CD4-positive, CD25-positive, alpha-beta regulatory T cell (primary cell): ENCODE measurements around the gene KLRC2. TPM values are rescaled to one million over a fixed set of nuclear protein-coding genes. Genes with fewer than 3 reads are reported as not detected.
"Not testable (repeated sequence)": the region's sequence is repeated elsewhere in the genome, so short reads cannot be mapped to it uniquely, and the experiment has no call there.

Experiments used
- ATAC-seq, 2 donors: fragments of 150-1000 bp; cut with Tn5 transposase; one replicate each; pipeline ENCODE4 v1.10.0; 2021; ENCODE audit warnings: low read depth in 2 of 2, moderate number of reproducible peaks in 2 of 2, moderate library complexity in 1 of 2
- DNase-seq, 3 donors: peaks; one replicate each; pipeline versions ENCODE4 v3.0.0 to v3.0.0-alpha.2; 2012 to 2022; ENCODE audit warnings: mixed read lengths in 1 of 3
- H3K27ac ChIP-seq: one replicate; pipeline ENCODE4 v1.7.0; 2013; ENCODE audit warnings: mild to moderate bottlenecking, low read length; ENCODE audit not compliant: insufficient read depth, poor library complexity, severe bottlenecking
- H3K27me3 ChIP-seq: one replicate; pipeline ENCODE4 v1.7.0; 2013; ENCODE audit warnings: low read length; ENCODE audit not compliant: control insufficient read depth, insufficient read depth
- H3K36me3 ChIP-seq: one replicate; pipeline ENCODE4 v1.7.0; 2013; ENCODE audit warnings: mild to moderate bottlenecking, low read length, moderate library complexity; ENCODE audit not compliant: control insufficient read depth, insufficient read depth
- H3K4me1 ChIP-seq: 2 replicates; pipeline ENCODE4 v1.7.0; 2013; ENCODE audit warnings: mild to moderate bottlenecking, low read length; ENCODE audit not compliant: insufficient read depth, control insufficient read depth, poor library complexity, severe bottlenecking
- H3K4me3 ChIP-seq: one replicate; pipeline ENCODE4 v1.7.0; 2013; ENCODE audit warnings: low read depth, mild to moderate bottlenecking, low read length, moderate library complexity
- H3K9me3 ChIP-seq, 2 experiments: 1 replicate in 1 of 2; 2 replicates in 1 of 2; pipeline ENCODE4 v1.7.0; 2013; ENCODE audit warnings: low read length in 2 of 2, mild to moderate bottlenecking in 1 of 2, moderate library complexity in 1 of 2; ENCODE audit not compliant: control insufficient read depth in 2 of 2
- H3K27ac Mint-ChIP-seq, 3 donors: one replicate each; pipeline ENCODE4 v1.8.0; 2020 to 2022; ENCODE audit warnings: mild to moderate bottlenecking in 3 of 3, mixed read lengths in 3 of 3, moderate library complexity in 2 of 3
- H3K27me3 Mint-ChIP-seq: one replicate; pipeline ENCODE4 v1.8.0; 2022; ENCODE audit warnings: mild to moderate bottlenecking, mixed read lengths
- H3K36me3 Mint-ChIP-seq: one replicate; pipeline ENCODE4 v1.8.0; 2020; ENCODE audit warnings: mixed read lengths
- H3K4me1 Mint-ChIP-seq, 4 donors: one replicate each; pipeline ENCODE4 v1.8.0; 2020 to 2022; ENCODE audit warnings: mixed read lengths in 4 of 4, mild to moderate bottlenecking in 1 of 4
- H3K4me3 Mint-ChIP-seq, 4 donors: one replicate each; pipeline ENCODE4 v1.8.0; 2020 to 2022; ENCODE audit warnings: mild to moderate bottlenecking in 4 of 4, mixed read lengths in 4 of 4, moderate library complexity in 3 of 4
- H3K9me3 Mint-ChIP-seq, 7 donors: one replicate each; pipeline ENCODE4 v1.8.0; 2020 to 2022; ENCODE audit warnings: mixed read lengths in 7 of 7, mild to moderate bottlenecking in 3 of 7, moderate library complexity in 2 of 7
- polyA plus RNA-seq, 4 donors: library from polyadenylated mRNA; unstranded; fragments of 300-500 nt; fragmentation: Illumina TruSeq; gene quantifications; one replicate each; pipeline ENCODE4 v1.2.3, GENCODE V29; 2021
- total RNA-seq: library from RNA; stranded (reverse); gene quantifications from one replicate; pipeline ENCODE4 v1.2.3, GENCODE V29; 2022

The KLRC2 gene
- total and polyA plus RNA-seq, 5 donors from 2014 or later: not detected

GRCh38 chr12:10454531-10454930 is 18.7 kb upstream of the KLRC2 start:
- Mint-ChIP-seq H3K27ac (no peak overlapping the region), H3K36me3 (no peaks in the 10 kb centered on the region), H3K4me1 (no peaks in the 10 kb centered on the region), H3K27me3 (peaks cover 12% of the 10 kb centered on the region), H3K9me3 (peaks cover 0 to 27% (median 12%) of the 10 kb centered on the region in 7 donors), H3K4me3 (no peak overlapping the region)
- no peaks in the 10 kb centered on the region for H3K4me1 ChIP-seq
- no peaks in the 10 kb centered on the region for H3K36me3 ChIP-seq
- peaks cover 0 to 9% of the 10 kb centered on the region in 2 experiments for H3K9me3 ChIP-seq
- no peak overlapping the region for H3K27ac ChIP-seq
- H3K4me3 ChIP-seq: no peak overlapping the region
- H3K27me3 ChIP-seq: no peaks in the 10 kb centered on the region
- ATAC-seq: no peak
- DNase-seq: no peak

- Mint-ChIP-seq H3K36me3 (no peaks in the 10 kb centered on the region), H3K4me1 (no peaks in the 10 kb centered on the region), H3K4me3 (no peak within 1 kb of the TSS), H3K9me3 (peaks cover 0 to 27% (median 7%) of the 10 kb centered on the region in 7 donors), H3K27ac (no peak within 1 kb of the TSS), H3K27me3 (peaks cover 12% of the 10 kb centered on the region)
- peaks cover 0 to 9% of the 10 kb centered on the region in 2 experiments for H3K9me3 ChIP-seq
- no peak for DNase-seq
- no peak within 1 kb of the TSS for H3K27ac ChIP-seq
- no peaks in the 10 kb centered on the region for H3K4me1 ChIP-seq
- no peaks in the 10 kb centered on the region for H3K27me3 ChIP-seq
- no peak within 1 kb of the TSS for H3K4me3 ChIP-seq
- ATAC-seq: no peak
- no peaks in the 10 kb centered on the region for H3K36me3 ChIP-seq
Measured at GRCh38 chr12:10453156-10453555, 17.3 kb upstream of the KLRC2 start, which contains the start of gene KLRC1. KLRC1 (minus strand) TSS chr12:10453377; CDS start chr12:10451156, 2,221 bp downstream.

DNA sequence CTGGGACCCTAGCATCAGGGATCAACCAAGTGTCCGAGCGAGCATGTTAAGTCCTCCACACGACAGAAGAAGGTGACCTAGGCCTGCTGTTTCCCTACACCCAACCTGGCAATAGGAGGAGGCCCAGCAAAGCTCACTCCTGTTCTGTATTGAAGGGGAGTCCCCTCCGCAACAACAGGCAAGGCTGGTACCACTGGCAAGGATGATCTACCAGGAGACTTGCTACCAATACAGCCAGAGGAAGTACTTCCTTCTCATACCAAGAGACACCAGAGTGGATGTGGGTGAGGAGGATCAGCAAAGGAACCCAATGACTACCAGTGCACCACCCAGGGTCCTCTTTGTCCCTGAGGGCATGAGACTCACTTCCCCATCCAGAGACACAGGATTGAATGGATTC is 12.4 kb upstream of the KLRC2 start:
- ATAC-seq: no peak
- Histone ChIP-seq H3K27me3 (peaks cover 2% of the 10 kb centered on the region), H3K4me3 (no peak overlapping the region), H3K27ac (no peak overlapping the region), H3K4me1 (no peaks in the 10 kb centered on the region), H3K36me3 (no peaks in the 10 kb centered on the region), H3K9me3 (no peaks in the 10 kb centered on the region)
- Mint-ChIP-seq H3K4me3 (no peak overlapping the region), H3K36me3 (no peaks in the 10 kb centered on the region), H3K4me1 (no peaks in the 10 kb centered on the region), H3K27ac (peak overlapping the region in 1 of 3 donors; percentile 27), H3K27me3 (peaks cover 12% of the 10 kb centered on the region), H3K9me3 (peaks cover 0 to 1% (median 0%) of the 10 kb centered on the region in 7 donors)
- DNase-seq: peak in 1 of 3 donors; percentile 2

- ATAC-seq, H3K27ac ChIP-seq, H3K4me3 Mint-ChIP-seq, H3K27ac Mint-ChIP-seq, H3K9me3 Mint-ChIP-seq, H3K4me1 Mint-ChIP-seq, H3K27me3 ChIP-seq, H3K9me3 ChIP-seq, H3K4me1 ChIP-seq, H3K4me3 ChIP-seq, H3K36me3 Mint-ChIP-seq, H3K27me3 Mint-ChIP-seq, H3K36me3 ChIP-seq, DNase-seq: not testable (repeated sequence)
Measured at GRCh38 chr12:10446052-10446451, 10.2 kb upstream of the KLRC2 start.

DNA sequence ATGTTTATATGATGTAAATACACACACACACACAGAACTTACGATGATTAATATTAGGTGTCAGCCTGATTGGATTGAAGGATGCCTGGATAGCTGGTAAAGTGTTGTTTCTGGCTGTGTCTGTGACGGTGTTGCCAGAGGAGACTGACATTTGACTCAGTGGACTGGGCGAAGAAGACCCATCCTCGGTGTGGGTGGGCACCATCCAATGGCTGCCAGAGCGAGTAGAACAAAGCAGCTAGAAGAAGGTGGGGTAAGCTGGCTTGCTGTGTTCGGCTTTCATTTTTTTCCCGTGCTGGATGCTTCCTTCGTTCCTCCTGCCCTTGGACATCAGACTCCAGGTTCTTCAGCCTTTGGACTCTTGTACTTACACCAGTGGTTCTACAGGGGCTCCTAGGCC is 5.3 kb upstream of the KLRC2 start:
- H3K27me3 Mint-ChIP-seq, H3K4me1 Mint-ChIP-seq, DNase-seq, ATAC-seq, H3K27ac ChIP-seq, H3K27me3 ChIP-seq, H3K4me3 Mint-ChIP-seq, H3K4me3 ChIP-seq, H3K36me3 Mint-ChIP-seq, H3K36me3 ChIP-seq, H3K9me3 Mint-ChIP-seq, H3K27ac Mint-ChIP-seq, H3K9me3 ChIP-seq, H3K4me1 ChIP-seq: not testable (repeated sequence)

GRCh38 chr12:10439608-10440274 is 3.9 kb upstream of the KLRC2 start:
- ATAC-seq, H3K27me3 ChIP-seq, H3K4me1 ChIP-seq, H3K36me3 ChIP-seq, H3K27ac Mint-ChIP-seq, H3K36me3 Mint-ChIP-seq, H3K4me3 Mint-ChIP-seq, H3K9me3 ChIP-seq, DNase-seq, H3K27me3 Mint-ChIP-seq, H3K4me3 ChIP-seq, H3K9me3 Mint-ChIP-seq, H3K4me1 Mint-ChIP-seq, H3K27ac ChIP-seq: not testable (repeated sequence)

DNA sequence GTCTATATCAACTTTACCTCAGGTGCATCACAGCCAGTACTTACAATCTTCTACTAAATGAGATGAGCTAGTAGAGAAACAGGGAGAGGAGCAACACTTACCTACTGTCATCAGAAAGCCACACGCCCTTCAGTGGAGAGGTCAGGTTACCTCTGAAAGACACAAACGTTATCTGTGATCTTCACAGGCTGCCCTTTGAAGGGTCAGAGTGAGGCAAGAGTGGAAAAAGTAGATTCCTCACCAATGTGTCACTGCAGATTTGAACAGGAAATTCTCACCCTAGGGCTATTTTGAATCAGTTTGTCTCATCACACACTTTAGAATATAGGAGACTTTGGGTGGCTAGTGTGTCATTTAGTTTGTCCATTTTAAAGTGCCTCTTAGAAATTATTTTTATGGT is 1.8 kb upstream of the KLRC2 start:
- H3K4me1 Mint-ChIP-seq, H3K4me3 ChIP-seq, H3K36me3 ChIP-seq, H3K4me3 Mint-ChIP-seq, H3K27me3 Mint-ChIP-seq, H3K36me3 Mint-ChIP-seq, H3K27me3 ChIP-seq, H3K27ac Mint-ChIP-seq, DNase-seq, H3K9me3 ChIP-seq, H3K4me1 ChIP-seq, H3K9me3 Mint-ChIP-seq, H3K27ac ChIP-seq, ATAC-seq: not testable (repeated sequence)

DNA sequence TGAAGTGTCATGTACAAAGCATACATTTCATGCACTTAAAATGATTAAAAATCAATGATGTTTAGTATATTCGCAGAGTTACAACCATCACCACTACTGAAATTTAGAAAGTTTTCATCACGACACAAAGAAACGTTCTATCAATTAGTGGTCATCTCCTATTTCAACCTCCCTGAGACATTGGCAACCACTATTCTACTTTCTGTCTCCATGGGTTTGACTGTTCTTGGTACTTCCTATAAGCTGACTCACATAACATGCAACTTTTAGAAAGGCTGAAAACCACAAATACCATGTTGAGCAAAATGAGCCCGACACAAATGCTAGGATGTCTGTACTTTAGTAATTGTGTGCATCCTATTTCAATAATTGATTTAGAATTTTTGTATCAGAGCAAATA is 5.2 kb downstream of the KLRC2 start:
- not testable (repeated sequence) for H3K9me3 ChIP-seq, H3K27me3 Mint-ChIP-seq, H3K4me3 Mint-ChIP-seq, H3K9me3 Mint-ChIP-seq, H3K27ac Mint-ChIP-seq, DNase-seq, H3K27ac ChIP-seq, H3K27me3 ChIP-seq, H3K4me3 ChIP-seq, H3K36me3 ChIP-seq, ATAC-seq, H3K4me1 ChIP-seq, H3K4me1 Mint-ChIP-seq, H3K36me3 Mint-ChIP-seq
